OCI-LY3 (cell line): ENCODE measurements around the gene GALNT18.

Source experiments
- H2AFZ ChIP-seq: fragments of 200-600, 300-600 bp; shearing (Covaris generic); 2 replicates; pipeline ENCODE4 v1.6.0; 2014; ENCODE audit warnings: antibody characterized with exemption, low read depth, low read length
- H3K27ac ChIP-seq: fragments of 200-600, 300-600 bp; sonication (generic); 2 replicates; pipeline ENCODE4 v1.5.1; 2014; ENCODE audit warnings: mild to moderate bottlenecking, low read length, moderate library complexity, mixed read lengths
- H3K27me3 ChIP-seq: fragments of 200-600, 300-600 bp; sonication (generic); 2 replicates; pipeline ENCODE4 v1.6.1; 2014; ENCODE audit warnings: low read depth, low read length, mixed read lengths
- H3K36me3 ChIP-seq: fragments of 200-600, 300-600 bp; sonication (generic); replicated peaks from 2 replicates; pipeline ENCODE3; 2014; ENCODE audit warnings: low read depth, low read length, mixed read lengths
- H3K4me1 ChIP-seq: fragments of 300-600, 200-600 bp; sonication (generic); 2 replicates; pipeline ENCODE4 v1.6.1; 2014; ENCODE audit warnings: low read length, mixed read lengths
- H3K4me2 ChIP-seq: fragments of 200-600, 300-600 bp; sonication (generic); 2 replicates; pipeline ENCODE4 v1.6.1; 2014; ENCODE audit warnings: low read length, mixed read lengths
- H3K4me3 ChIP-seq: fragments of 300-600, 200-600 bp; sonication (generic); 2 replicates; pipeline ENCODE4 v1.5.1; 2014; ENCODE audit warnings: antibody characterized with exemption, mild to moderate bottlenecking, low read length, moderate library complexity
- H3K79me2 ChIP-seq: fragments of 300-600, 200-600 bp; shearing (Covaris generic); 2 replicates; pipeline ENCODE4 v1.6.1; 2014; ENCODE audit warnings: mild to moderate bottlenecking, low read length, mixed read lengths
- H3K9ac ChIP-seq: fragments of 300-600, 200-600 bp; shearing (Covaris generic); 2 replicates; pipeline ENCODE4 v1.6.0; 2014; ENCODE audit warnings: mild to moderate bottlenecking, low read length, moderate library complexity
- H3K9me3 ChIP-seq: fragments of 200-600, 300-600 bp; shearing (Covaris generic); 2 replicates; pipeline ENCODE4 v1.6.1; 2014; ENCODE audit warnings: low read length, mixed read lengths; ENCODE audit not compliant: insufficient read depth
- H4K20me1 ChIP-seq: fragments of 200-600, 300-600 bp; sonication (generic); 2 replicates; pipeline ENCODE4 v1.6.1; 2016; ENCODE audit warnings: low read length, mixed read lengths; ENCODE audit not compliant: insufficient read depth
- CTCF ChIP-seq: fragments of 200-600, 300-600 bp; sonication (generic); IDR thresholded peaks from 2 replicates; pipeline ENCODE4 v1.5.1; 2014; ENCODE audit warnings: antibody characterized with exemption, low read length, low read depth
- EZH2phosphoT487 ChIP-seq: fragments of 200-600 bp; shearing (Covaris generic); IDR thresholded peaks from 2 replicates; pipeline ENCODE4 v1.6.1; 2018; ENCODE audit warnings: antibody characterized with exemption, mixed run types, low read depth

The GALNT18 gene

DNA sequence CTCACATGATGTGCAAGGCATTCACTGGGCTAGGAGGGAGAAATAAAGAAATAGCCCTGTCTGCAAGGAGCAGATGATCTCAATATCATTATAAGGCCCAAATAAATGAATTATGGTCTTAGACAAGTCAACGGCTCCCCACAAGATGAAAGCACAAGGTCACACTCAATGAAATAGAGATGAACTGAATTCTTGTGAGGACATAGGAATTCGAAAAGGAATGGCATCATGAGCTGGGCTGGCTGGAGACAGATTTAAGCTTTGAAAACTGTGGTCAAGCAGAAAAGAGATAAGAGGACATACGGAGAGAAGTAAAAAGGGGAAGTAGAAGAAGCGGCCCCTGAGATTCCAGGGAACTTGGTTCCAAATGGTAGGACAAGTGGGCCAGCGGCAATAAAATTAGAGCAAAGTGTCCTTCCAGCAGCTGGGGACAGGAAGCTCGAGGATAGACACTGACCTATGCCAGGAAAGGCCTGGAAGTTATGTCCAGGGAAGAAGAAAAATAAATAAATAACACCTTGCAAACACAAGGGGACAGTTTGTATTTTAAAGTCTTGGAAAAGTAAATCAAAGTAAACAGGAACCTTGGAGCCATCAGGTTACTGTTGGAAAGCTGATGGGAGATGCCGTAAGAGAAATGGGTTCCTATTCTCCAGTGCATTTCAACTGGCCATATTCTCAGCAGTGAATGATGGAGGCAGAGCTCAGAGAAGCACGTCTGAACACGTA, 37.8 kb downstream of the GALNT18 start:
- no peaks in the 10 kb centered on the region for H3K4me1 ChIP-seq
- no peak overlapping the region for H3K9ac ChIP-seq
- no peak overlapping the region for H3K4me3 ChIP-seq
- no peaks in the 10 kb centered on the region for H3K9me3 ChIP-seq
- H3K79me2 ChIP-seq: no peaks in the 10 kb centered on the region
- H3K4me2 ChIP-seq: no peak overlapping the region
- no peak for TF ChIP-seq CTCF
- TF ChIP-seq EZH2phosphoT487: no peak
- no peak overlapping the region for H2AFZ ChIP-seq
- no peaks in the 10 kb centered on the region for H4K20me1 ChIP-seq
- H3K27me3 ChIP-seq: peaks cover 49% of the 10 kb centered on the region
- H3K27ac ChIP-seq: no peak overlapping the region
- H3K36me3 ChIP-seq: no peaks in the 10 kb centered on the region

DNA sequence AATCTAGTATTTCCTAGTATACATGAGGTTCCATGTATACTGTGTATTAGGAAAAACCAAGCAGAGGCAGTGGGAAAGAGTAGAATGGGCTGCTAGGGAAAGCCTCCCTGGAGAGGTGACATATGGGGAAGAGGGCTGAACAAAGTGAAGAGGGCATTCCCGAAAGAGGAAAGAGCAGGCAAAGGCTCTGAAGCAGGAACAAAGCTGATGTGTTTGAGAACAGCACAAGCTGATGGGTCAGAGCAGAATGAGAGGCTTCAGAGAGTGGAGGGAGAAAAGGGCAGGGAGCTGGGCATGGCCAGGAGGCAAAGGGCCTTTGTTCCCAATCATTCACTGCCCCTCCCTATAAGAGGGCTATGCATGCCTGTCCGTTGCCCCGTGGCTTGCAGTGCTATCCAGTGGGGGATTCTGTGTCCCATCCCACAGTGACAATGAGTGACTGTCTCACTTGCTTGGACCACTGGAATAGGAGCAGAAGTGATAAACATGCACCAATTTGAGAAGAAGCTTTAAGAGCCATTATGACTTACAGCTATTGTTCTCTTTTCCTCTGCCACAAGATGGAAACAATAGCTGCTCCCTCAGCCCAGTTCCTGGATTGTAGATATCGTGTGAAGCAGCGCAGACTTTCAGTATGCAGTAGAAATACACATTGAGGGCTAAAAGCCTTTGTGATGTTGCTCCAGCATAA, 39.6 kb downstream of the GALNT18 start:
- Histone ChIP-seq H3K4me2 (no peak overlapping the region), H2AFZ (no peak overlapping the region), H3K4me3 (no peak overlapping the region), H3K9me3 (no peaks in the 10 kb centered on the region), H3K27me3 (peaks cover 40% of the 10 kb centered on the region), H3K9ac (no peak overlapping the region), H3K36me3 (no peaks in the 10 kb centered on the region), H3K4me1 (no peaks in the 10 kb centered on the region), H3K27ac (no peak overlapping the region), H3K79me2 (no peaks in the 10 kb centered on the region), H4K20me1 (no peaks in the 10 kb centered on the region)
- TF ChIP-seq CTCF (no peak), EZH2phosphoT487 (no peak)

DNA sequence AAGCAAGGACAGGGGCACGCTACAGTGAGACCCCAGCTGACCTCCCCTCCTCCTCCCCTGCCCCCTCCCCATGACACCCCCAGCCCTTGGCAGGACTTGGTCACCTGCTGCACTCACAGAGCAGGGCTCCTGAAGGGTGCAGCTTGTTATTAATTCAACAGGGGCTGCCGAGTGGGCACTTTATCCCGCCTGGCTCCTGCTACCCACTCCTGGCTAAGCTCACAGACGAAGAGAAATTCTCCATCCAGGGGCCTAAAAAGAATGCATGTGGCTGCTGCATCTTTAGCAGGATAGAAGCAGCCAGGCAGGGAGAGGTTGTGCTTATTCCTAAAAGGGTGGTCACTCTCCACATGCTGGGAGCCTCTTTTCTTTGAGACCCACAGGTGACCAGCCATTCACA, 40.3 kb downstream of the GALNT18 start:
- H3K4me2 ChIP-seq: no peak overlapping the region
- no peak overlapping the region for H2AFZ ChIP-seq
- no peaks in the 10 kb centered on the region for H3K36me3 ChIP-seq
- no peak overlapping the region for H3K4me3 ChIP-seq
- no peak for TF ChIP-seq EZH2phosphoT487
- no peak for TF ChIP-seq CTCF
- no peaks in the 10 kb centered on the region for H3K4me1 ChIP-seq
- H4K20me1 ChIP-seq: no peaks in the 10 kb centered on the region
- H3K27me3 ChIP-seq: peaks cover 38% of the 10 kb centered on the region
- H3K27ac ChIP-seq: no peak overlapping the region
- H3K9me3 ChIP-seq: no peaks in the 10 kb centered on the region
- H3K79me2 ChIP-seq: no peaks in the 10 kb centered on the region
- H3K9ac ChIP-seq: no peak overlapping the region

DNA sequence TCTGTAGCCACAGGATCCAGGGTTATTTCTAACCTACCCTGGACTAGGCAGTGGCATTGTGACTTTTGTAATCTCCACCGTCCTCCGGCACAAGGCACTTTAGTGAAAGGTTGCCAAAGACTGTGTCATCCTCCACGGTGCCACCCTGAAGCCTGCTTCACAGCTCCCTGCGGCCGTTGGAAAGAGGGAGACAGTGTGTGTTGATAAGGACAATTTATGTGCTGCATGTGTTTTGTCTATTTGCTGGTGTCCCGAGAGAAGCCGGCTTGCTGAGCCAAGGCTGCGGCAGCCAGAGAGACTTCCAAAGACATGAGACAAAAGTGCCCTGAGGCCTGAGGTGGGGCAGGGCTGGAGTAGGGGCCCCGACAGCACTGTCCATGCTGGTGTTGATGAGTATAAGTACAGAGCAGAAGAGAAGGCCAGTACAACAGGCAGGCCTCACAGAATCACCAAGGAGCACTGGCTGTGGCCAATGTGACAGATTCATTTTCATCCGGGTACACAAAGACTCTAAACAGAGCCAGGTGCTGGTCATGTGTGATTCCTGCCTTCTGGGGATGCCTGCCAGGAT, 40.9 kb downstream of the GALNT18 start:
- peaks cover 38% of the 10 kb centered on the region for H3K27me3 ChIP-seq
- H4K20me1 ChIP-seq: no peaks in the 10 kb centered on the region
- H3K4me2 ChIP-seq: no peak overlapping the region
- H3K79me2 ChIP-seq: no peaks in the 10 kb centered on the region
- H3K36me3 ChIP-seq: no peaks in the 10 kb centered on the region
- H3K9ac ChIP-seq: no peak overlapping the region
- H3K4me3 ChIP-seq: no peak overlapping the region
- TF ChIP-seq CTCF: no peak
- no peak for TF ChIP-seq EZH2phosphoT487
- H3K9me3 ChIP-seq: no peaks in the 10 kb centered on the region
- H3K4me1 ChIP-seq: no peaks in the 10 kb centered on the region
- H2AFZ ChIP-seq: no peak overlapping the region
- H3K27ac ChIP-seq: no peak overlapping the region
